H1 (cell line): ENCODE results near the gene SLC2A3. TPM values are rescaled to one million over a fixed set of nuclear protein-coding genes. Genes with fewer than 3 reads are reported as not detected.
"Not testable (repeated sequence)": the region's sequence is repeated elsewhere in the genome, so short reads cannot be mapped to it uniquely, and the experiment has no call there.

Experiments used
- CTCF ChIA-PET: fragments of 300-600 bp; sonication (Branson Sonifier 250); formaldehyde crosslinking; loops from one replicate; lab custom pipeline; 2021; ENCODE audit not compliant: partially characterized antibody; lab: Charles Lee
- POLR2A ChIA-PET: fragments of 300-600 bp; sonication (Branson Sonifier 250); formaldehyde crosslinking; loops from one replicate; lab custom pipeline; 2021; ENCODE audit warnings: inconsistent platforms; ENCODE audit not compliant: partially characterized antibody; lab: Charles Lee
- DNase-seq, 2 experiments: peaks; one replicate each; pipeline versions ENCODE4 v3.0.0 to v3.0.0-alpha.2; 2010 to 2022; ENCODE audit warnings: low spot score in 2 of 2, low read depth in 1 of 2, mixed read lengths in 1 of 2
- FAIRE-seq: peaks from 2 replicates; lab custom pipeline; 2011; peaks lifted over from hg19 to GRCh38; lab: Jason Lieb, UNC
- H2AFZ ChIP-seq: 2 replicates; pipeline ENCODE4 v1.8.1; 2012; ENCODE audit warnings: low read length, inconsistent platforms
- H2AK5ac ChIP-seq: 2 replicates; pipeline ENCODE4 v1.6.1; 2013; ENCODE audit warnings: low read depth, low read length
- H2BK120ac ChIP-seq: replicated peaks from 2 replicates; pipeline ENCODE3; 2013; ENCODE audit warnings: low read depth, low read length, inconsistent platforms
- H2BK12ac ChIP-seq: 2 replicates; pipeline ENCODE4 v1.6.1; 2013; ENCODE audit warnings: low read depth, low read length
- H2BK15ac ChIP-seq: 2 replicates; pipeline ENCODE4 v1.6.1; 2013; ENCODE audit warnings: low read length
- H2BK20ac ChIP-seq: 2 replicates; pipeline ENCODE4 v1.6.1; 2013; ENCODE audit warnings: low read length
- H2BK5ac ChIP-seq: 2 replicates; pipeline ENCODE4 v1.6.1; 2013; ENCODE audit warnings: low read depth, low read length
- H3K14ac ChIP-seq: 2 replicates; pipeline ENCODE4 v1.6.1; 2013; ENCODE audit warnings: inconsistent platforms; ENCODE audit not compliant: insufficient read length
- H3K18ac ChIP-seq: 2 replicates; pipeline ENCODE4 v1.6.1; 2013; ENCODE audit warnings: low read length; ENCODE audit errors: extremely low read depth
- H3K23ac ChIP-seq: 2 replicates; pipeline ENCODE4 v1.6.1; 2013; ENCODE audit warnings: inconsistent platforms; ENCODE audit not compliant: insufficient read length
- H3K23me2 ChIP-seq: 2 replicates; pipeline ENCODE4 v1.6.1; 2013; ENCODE audit warnings: low read depth, low read length
- H3K27ac ChIP-seq: 2 replicates; pipeline ENCODE4 v1.6.1; 2011; ENCODE audit warnings: low read depth, low read length, inconsistent platforms
- H3K27me3 ChIP-seq, 4 experiments: replicated peaks in 1 of 4; 1 replicate in 1 of 4; 2 replicates in 3 of 4; pipeline versions ENCODE4 v1.6.1 to v1.8.1; 2011 to 2013; ENCODE audit warnings: low read length in 3 of 4, mild to moderate bottlenecking in 3 of 4, inconsistent platforms in 2 of 4, mixed read lengths in 2 of 4, moderate library complexity in 1 of 4; ENCODE audit not compliant: control insufficient read depth in 3 of 4, insufficient read depth in 3 of 4; ENCODE audit errors: extremely low read depth in 1 of 4
- H3K36me3 ChIP-seq, 4 experiments: 2 replicates each; pipeline versions ENCODE4 v1.6.1 to v1.8.1; 2011 to 2013; ENCODE audit warnings: mild to moderate bottlenecking in 4 of 4, low read length in 3 of 4, moderate library complexity in 2 of 4, control low read depth in 1 of 4, inconsistent platforms in 1 of 4; ENCODE audit not compliant: insufficient read depth in 4 of 4, control insufficient read depth in 2 of 4
- H3K4ac ChIP-seq: replicated peaks from 2 replicates; pipeline ENCODE3; 2013; ENCODE audit warnings: low read length, low read depth, mixed read lengths, inconsistent platforms; ENCODE audit not compliant: insufficient read length
- H3K4me1 ChIP-seq, 4 experiments: replicated peaks in 1 of 4; 1 replicate in 1 of 4; 2 replicates in 3 of 4; pipeline versions ENCODE4 v1.6.1 to v1.8.1; 2011 to 2013; ENCODE audit warnings: low read length in 3 of 4, inconsistent platforms in 2 of 4, mixed read lengths in 1 of 4; ENCODE audit not compliant: insufficient read depth in 4 of 4, control insufficient read depth in 3 of 4
- H3K4me2 ChIP-seq, 2 experiments: 2 replicates each; pipeline versions ENCODE4 v1.6.1 to v1.8.1; 2011 to 2013; ENCODE audit warnings: low read depth in 2 of 2, low read length in 2 of 2, control low read depth in 1 of 2, inconsistent platforms in 1 of 2, mild to moderate bottlenecking in 1 of 2; ENCODE audit not compliant: insufficient read depth in 1 of 2
- H3K4me3 ChIP-seq, 4 experiments: fragments of 200-600, 300-600 bp in 1 of 4; sonication (generic), shearing (Covaris generic), sonication (Bioruptor Twin) in 1 of 4; 2 replicates each; pipeline versions ENCODE4 v1.5.1 to v1.8.1; 2011 to 2016; ENCODE audit warnings: low read length in 4 of 4, low read depth in 3 of 4, control low read depth in 2 of 4, inconsistent platforms in 2 of 4, mild to moderate bottlenecking in 2 of 4, mixed read lengths in 1 of 4, moderate library complexity in 1 of 4; ENCODE audit not compliant: insufficient read depth in 2 of 4; ENCODE audit errors: extremely low read depth in 1 of 4
- H3K56ac ChIP-seq: replicated peaks from 2 replicates; pipeline ENCODE3; 2013; ENCODE audit warnings: low read depth, mild to moderate bottlenecking, mixed read lengths, low read length, inconsistent platforms; ENCODE audit not compliant: insufficient read length
- H3K79me1 ChIP-seq: 2 replicates; pipeline ENCODE4 v1.6.1; 2013; ENCODE audit warnings: low read depth, low read length, control low read depth
- H3K79me2 ChIP-seq, 2 experiments: 2 replicates each; pipeline versions ENCODE4 v1.6.1 to v1.8.1; 2012 to 2013; ENCODE audit warnings: low read length in 2 of 2, mild to moderate bottlenecking in 2 of 2, inconsistent platforms in 1 of 2; ENCODE audit not compliant: insufficient read depth in 2 of 2, control insufficient read depth in 1 of 2
- H3K9ac ChIP-seq, 4 experiments: replicated peaks in 1 of 4; 1 replicate in 1 of 4; 2 replicates in 3 of 4; pipeline versions ENCODE4 v1.6.1 to v1.8.1; 2011 to 2013; ENCODE audit warnings: low read depth in 3 of 4, low read length in 3 of 4, control low read depth in 2 of 4, mild to moderate bottlenecking in 2 of 4, moderate library complexity in 2 of 4, inconsistent platforms in 1 of 4; ENCODE audit errors: extremely low read depth in 1 of 4
- H3K9me3 ChIP-seq, 2 experiments: 2 replicates each; pipeline versions ENCODE4 v1.6.1 to v1.8.1; 2012 to 2013; ENCODE audit warnings: mild to moderate bottlenecking in 2 of 2, moderate library complexity in 2 of 2, control low read depth in 1 of 2, inconsistent platforms in 1 of 2, low read depth in 1 of 2, low read length in 1 of 2, mixed read lengths in 1 of 2; ENCODE audit not compliant: insufficient read depth in 2 of 2
- H4K20me1 ChIP-seq, 2 experiments: replicated peaks in 1 of 2; 2 replicates each; pipeline versions ENCODE3 to v1.8.1; 2011 to 2013; ENCODE audit warnings: inconsistent platforms in 2 of 2, low read length in 2 of 2, mild to moderate bottlenecking in 1 of 2; ENCODE audit not compliant: insufficient read depth in 2 of 2, control insufficient read depth in 1 of 2
- H4K5ac ChIP-seq: 2 replicates; pipeline ENCODE4 v1.6.1; 2013; ENCODE audit warnings: low read length, low read depth, mixed read lengths, inconsistent platforms; ENCODE audit not compliant: insufficient read length
- H4K8ac ChIP-seq: 2 replicates; pipeline ENCODE4 v1.8.0; 2013; ENCODE audit warnings: mild to moderate bottlenecking, moderate library complexity, low read length, inconsistent platforms; ENCODE audit not compliant: insufficient read depth; ENCODE audit errors: extremely low read depth
- H4K91ac ChIP-seq: replicated peaks from 2 replicates; pipeline ENCODE3; 2013; ENCODE audit warnings: low read length, mixed read lengths, inconsistent platforms; ENCODE audit not compliant: insufficient read length
- WGBS, 2 experiments: shearing (Covaris generic) in 1 of 2; methylation state at CpG; one replicate each; pipeline versions ENCODE4 v1.1.6 to v1.1.7; 2013 to 2015; ENCODE audit warnings: low lambda C conversion rate in 2 of 2, mixed read lengths in 2 of 2, inconsistent platforms in 1 of 2, low coverage in 1 of 2, missing lambda C conversion rate in 1 of 2; ENCODE audit not compliant: insufficient replicate concordance in 2 of 2, insufficient coverage in 1 of 2, insufficient read length in 1 of 2; ENCODE audit errors: extremely low coverage in 1 of 2, missing lambda C conversion rate in 1 of 2; 5-methylcytosine and 5-hydroxymethylcytosine counted together
- polyA plus RNA-seq, 7 experiments: library from polyadenylated mRNA; depleted of rRNA in 3 of 7; stranded (reverse) in 5 of 7; unstranded in 2 of 7; fragments of >200 nt in 5 of 7; fragments of 200-250 nt in 2 of 7; gene quantifications; 1 replicate in 5 of 7; 2 replicates in 1 of 7; 4 replicates in 1 of 7; pipeline versions ENCODE4 v1.2.1 to v1.2.3, GENCODE V29; 2011 to 2013; ENCODE audit warnings: missing spikeins in 2 of 7, mixed read lengths in 2 of 7
- total RNA-seq: library from RNA; stranded (reverse); fragmentation: NEBNext Ultra II Directional; extraction: Animal tissue kit (Norgen Biotek cat#: 25700); gene quantifications from 2 replicates; pipeline ENCODE4 v1.2.1, GENCODE V29; 2021

The SLC2A3 gene
- total and polyA plus RNA-seq, 2 of the 8 experiments (the other 6 are each of a cell fraction or from before 2014, with no cell fraction given): 417 to 688 TPM

DNA sequence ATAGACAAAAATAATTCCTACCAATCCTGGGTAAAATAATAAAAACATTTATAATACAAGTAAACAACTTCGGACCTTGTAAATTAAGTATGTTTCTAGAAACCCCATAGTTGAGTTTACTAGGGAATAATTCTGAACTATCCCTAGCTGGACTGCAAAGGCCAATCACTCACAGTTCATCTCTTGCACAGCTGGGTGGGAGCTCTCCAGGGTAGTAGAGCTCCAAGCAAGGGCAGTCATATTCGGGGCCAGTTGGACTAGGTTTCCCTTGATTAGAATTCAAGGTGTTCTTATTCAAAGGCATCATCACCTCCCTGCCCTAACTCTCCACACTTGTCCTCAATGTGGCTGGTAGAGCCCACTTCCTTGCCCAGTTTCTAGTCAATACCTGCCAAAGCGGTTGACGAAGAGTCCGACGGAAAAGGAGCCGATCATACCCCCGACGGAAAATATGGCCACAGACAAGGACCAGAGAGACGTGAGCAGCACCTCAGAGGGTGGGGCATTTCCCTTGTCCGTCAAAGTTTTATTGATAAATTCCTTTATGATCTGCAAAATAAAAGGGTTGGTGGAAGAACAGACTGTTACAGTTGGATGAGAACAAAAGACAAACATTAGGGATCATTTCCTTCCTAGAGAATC lies 3.3 kb downstream of the SLC2A3 start:
- H3K9ac ChIP-seq, H3K27me3 ChIP-seq, H2BK120ac ChIP-seq, H3K4ac ChIP-seq, H3K18ac ChIP-seq, H4K5ac ChIP-seq, H3K56ac ChIP-seq, H3K4me1 ChIP-seq, H2BK5ac ChIP-seq, H3K23me2 ChIP-seq, DNase-seq, H3K79me1 ChIP-seq, H3K23ac ChIP-seq, H2BK12ac ChIP-seq, H2BK20ac ChIP-seq, H2BK15ac ChIP-seq, H3K27ac ChIP-seq, FAIRE-seq, H4K8ac ChIP-seq, H3K9me3 ChIP-seq, H3K14ac ChIP-seq, H4K91ac ChIP-seq, H2AFZ ChIP-seq, H4K20me1 ChIP-seq, H2AK5ac ChIP-seq: not testable (repeated sequence)
- Histone ChIP-seq H3K4me2 (peak overlapping the region; percentile 0 to 33; a peak in 2 of 4 replicates), H3K36me3 (peaks cover 27 to 60% (median 46%) of the 10 kb centered on the region in 4 experiments), H3K4me3 (peak overlapping the region in 1 of 4 experiments; percentile 27; a peak in 1 of 8 replicates), H3K79me2 (peaks cover 19 to 55% of the 10 kb centered on the region in 2 experiments)
- ChIA-PET CTCF (interaction anchor here (0.6 to 8.1 kb wide), 44 partner anchors 10 to 1128 kb away, joined by 3 to 73 read pairs (median 5); no protein-coding TSS in a partner anchor), POLR2A (interaction anchor here (0.5 to 13.5 kb wide), 13 partner anchors 10 to 145 kb away, joined by 3 to 300 read pairs (median 4); partner anchors contain the start of gene SLC2A14)
- WGBS, 2 experiments: 89% methylated on average over 11 of the region's 11 CpGs; no CpG with 5 or more reads in 1 of the 2 experiments
